HL-60 (cell line): ENCODE results near the gene PITX1.

ENCODE experiments used
- DNase-seq, 2 experiments: peaks; one replicate each; pipeline ENCODE4 v3.0.0-alpha.2; 2010 to 2020; ENCODE audit warnings: low read depth in 1 of 2, low spot score in 1 of 2
- H3K27ac ChIP-seq: fragments of 250-450 bp; sonication (Bioruptor Pico); replicated peaks from 2 replicates; pipeline ENCODE4 v1.5.1; 2020; ENCODE audit warnings: mild to moderate bottlenecking, moderate library complexity
- H3K27me3 ChIP-seq: fragments of 250-450 bp; sonication (Bioruptor Pico); 2 replicates; pipeline ENCODE4 v1.5.1; 2021; ENCODE audit warnings: mild to moderate bottlenecking, moderate library complexity; ENCODE audit not compliant: insufficient read depth, poor library complexity, severe bottlenecking
- H3K4me3 ChIP-seq: replicated peaks from 2 replicates; pipeline ENCODE4 v1.5.1; 2011; ENCODE audit warnings: mild to moderate bottlenecking, control low read depth, low read length; ENCODE audit not compliant: insufficient read depth
- CTCF ChIP-seq: IDR thresholded peaks from one replicate; pipeline ENCODE4 v1.5.1; 2011; ENCODE audit warnings: low read length, control low read depth, inconsistent platforms; ENCODE audit not compliant: insufficient read depth
- GABPA ChIP-seq: IDR thresholded peaks from 2 replicates; pipeline ENCODE4 v1.6.1; 2012; ENCODE audit warnings: low read depth
- POLR2AphosphoS5 ChIP-seq: IDR thresholded peaks from 2 replicates; pipeline ENCODE4 v1.6.1; 2012; ENCODE audit warnings: low read depth
- REST ChIP-seq: IDR thresholded peaks from 2 replicates; pipeline ENCODE4 v1.6.1; 2012; ENCODE audit warnings: low read depth; ENCODE audit not compliant: insufficient replicate concordance
- SPI1 ChIP-seq: IDR thresholded peaks from 2 replicates; pipeline ENCODE4 v1.6.1; 2012; ENCODE audit warnings: low read depth, mild to moderate bottlenecking, borderline replicate concordance

Gene PITX1

GRCh38 chr5:135008981-135009735 lies 24.9 kb downstream of the PITX1 start:
- no peak for TF ChIP-seq REST
- no peaks in the 10 kb centered on the region for H3K27me3 ChIP-seq
- no peak overlapping the region for H3K27ac ChIP-seq
- no peak overlapping the region for H3K4me3 ChIP-seq
- no peak for DNase-seq

GRCh38 chr5:135008556-135008955 lies 25.5 kb downstream of the PITX1 start:
- TF ChIP-seq GABPA (no peak), CTCF (no peak), REST (no peak), POLR2AphosphoS5 (no peak), SPI1 (no peak)
- DNase-seq: no peak
- no peak overlapping the region for H3K27ac ChIP-seq

GRCh38 chr5:135007749-135008363 lies 26.2 kb downstream of the PITX1 start:
- no peak overlapping the region for H3K27ac ChIP-seq
- H3K4me3 ChIP-seq: no peak overlapping the region
- no peaks in the 10 kb centered on the region for H3K27me3 ChIP-seq
- no peak for DNase-seq
- TF ChIP-seq CTCF (no peak), REST (no peak), GABPA (no peak), POLR2AphosphoS5 (no peak), SPI1 (no peak)

More at GRCh38 chr5:135008556-135008955, 25.5 kb downstream of the PITX1 start:
- H3K27me3 ChIP-seq: no peaks in the 10 kb centered on the region
- no peak overlapping the region for H3K4me3 ChIP-seq
